Measurements from ENCODE around the gene SP110.
"Not testable (repeated sequence)": the region's sequence is repeated elsewhere in the genome, so short reads cannot be mapped to it uniquely, and the experiment has no call there.

SP110 gene

GRCh38 chr2:230130668-230131364 is 89.0 kb downstream of the SP110 start:
- TF ChIP-seq CTCF (IDR thresholded peaks at IDR 0.05; ENCODE audit: insufficient read depth, low read depth, low read length, missing control alignments), result no peak
- no peak overlapping the region for H3K4me3 ChIP-seq (ENCODE audit: low read length)
- no peak for DNase-seq (ENCODE audit: low read depth)

GRCh38 chr2:230129343-230129742 is 90.4 kb downstream of the SP110 start:
- no peak for DNase-seq (ENCODE audit: low read depth)
- no peak overlapping the region for H3K4me3 ChIP-seq (ENCODE audit: low read length)
- TF ChIP-seq CTCF (IDR thresholded peaks at IDR 0.05; ENCODE audit: insufficient read depth, low read depth, low read length, missing control alignments), result no peak

- no peak for DNase-seq (ENCODE audit: low read depth)
- TF ChIP-seq CTCF (IDR thresholded peaks at IDR 0.05; ENCODE audit: insufficient read depth, low read depth, low read length, missing control alignments), result no peak
- no peak overlapping the region for H3K4me3 ChIP-seq (ENCODE audit: low read length)
Measured at GRCh38 chr2:230128623-230129342, 91.0 kb downstream of the SP110 start.

GRCh38 chr2:230127195-230127594 is 92.6 kb downstream of the SP110 start:
- no peak for DNase-seq (ENCODE audit: low read depth)
- H3K4me3 ChIP-seq (ENCODE audit: low read length), result no peak overlapping the region
- TF ChIP-seq CTCF (IDR thresholded peaks at IDR 0.05; ENCODE audit: insufficient read depth, low read depth, low read length, missing control alignments), result no peak

GRCh38 chr2:230124757-230125431 is 94.9 kb downstream of the SP110 start:
- no peak overlapping the region for H3K4me3 ChIP-seq (ENCODE audit: low read length)
- TF ChIP-seq CTCF (IDR thresholded peaks at IDR 0.05; ENCODE audit: insufficient read depth, low read depth, low read length, missing control alignments), result no peak
- DNase-seq (ENCODE audit: low read depth), result no peak

GRCh38 chr2:230124235-230124634 is 95.5 kb downstream of the SP110 start:
- no peak overlapping the region for H3K4me3 ChIP-seq (ENCODE audit: low read length)
- DNase-seq (ENCODE audit: low read depth), result no peak
- no peak for TF ChIP-seq CTCF (IDR thresholded peaks at IDR 0.05; ENCODE audit: insufficient read depth, low read depth, low read length, missing control alignments)

- DNase-seq (ENCODE audit: low read depth); H3K4me3 ChIP-seq (ENCODE audit: low read length): not testable (repeated sequence)
Measured at GRCh38 chr2:230120376-230120775, 99.4 kb downstream of the SP110 start.

GRCh38 chr2:230119827-230120226 is 100.0 kb downstream of the SP110 start:
- not testable (repeated sequence) for H3K4me3 ChIP-seq (ENCODE audit: low read length); DNase-seq (ENCODE audit: low read depth)
